Measurements from ENCODE around the gene PON3.

DNA sequence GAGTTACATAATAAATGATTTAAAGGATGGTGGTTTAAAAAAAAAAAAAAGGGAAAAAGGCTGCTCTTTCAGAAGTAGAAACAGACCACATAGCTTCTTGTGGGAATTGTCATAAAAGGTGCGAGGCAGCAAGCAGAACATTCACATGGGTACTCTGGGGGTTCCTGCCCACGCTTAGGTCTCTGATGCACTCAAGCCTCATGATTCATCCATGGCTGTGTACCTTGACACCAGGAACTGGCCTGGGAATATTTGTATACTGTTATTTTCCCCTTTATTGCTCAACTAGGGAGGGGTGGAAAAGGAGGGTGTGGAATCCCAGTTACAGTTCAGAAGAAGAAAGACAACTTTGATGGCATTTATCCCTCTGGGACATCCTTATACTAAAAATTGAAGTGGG, 34.7 kb upstream of the PON3 start:
- TF ChIP-seq, protein P1, sequence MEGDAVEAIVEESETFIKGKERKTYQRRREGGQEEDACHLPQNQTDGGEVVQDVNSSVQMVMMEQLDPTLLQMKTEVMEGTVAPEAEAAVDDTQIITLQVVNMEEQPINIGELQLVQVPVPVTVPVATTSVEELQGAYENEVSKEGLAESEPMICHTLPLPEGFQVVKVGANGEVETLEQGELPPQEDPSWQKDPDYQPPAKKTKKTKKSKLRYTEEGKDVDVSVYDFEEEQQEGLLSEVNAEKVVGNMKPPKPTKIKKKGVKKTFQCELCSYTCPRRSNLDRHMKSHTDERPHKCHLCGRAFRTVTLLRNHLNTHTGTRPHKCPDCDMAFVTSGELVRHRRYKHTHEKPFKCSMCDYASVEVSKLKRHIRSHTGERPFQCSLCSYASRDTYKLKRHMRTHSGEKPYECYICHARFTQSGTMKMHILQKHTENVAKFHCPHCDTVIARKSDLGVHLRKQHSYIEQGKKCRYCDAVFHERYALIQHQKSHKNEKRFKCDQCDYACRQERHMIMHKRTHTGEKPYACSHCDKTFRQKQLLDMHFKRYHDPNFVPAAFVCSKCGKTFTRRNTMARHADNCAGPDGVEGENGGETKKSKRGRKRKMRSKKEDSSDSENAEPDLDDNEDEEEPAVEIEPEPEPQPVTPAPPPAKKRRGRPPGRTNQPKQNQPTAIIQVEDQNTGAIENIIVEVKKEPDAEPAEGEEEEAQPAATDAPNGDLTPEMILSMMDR (IDR thresholded peaks at IDR 0.05): no peak
- TF ChIP-seq EZH2phosphoT487 (IDR thresholded peaks at IDR 0.05): no peak

Measured in neural progenitor cell (in vitro differentiated cells).